Measurements from ENCODE around the gene RAI2. TPM values are rescaled to one million over a fixed set of nuclear protein-coding genes. Genes with fewer than 3 reads are reported as not detected.

RAI2 gene
- total RNA-seq, 1 experiment from 2014 or later: not detected

- DNase-seq (ENCODE audit: low read depth, low spot score): no peak
Observed at GRCh38 chrX:17750436-17750835, 110.7 kb downstream of the RAI2 start.

More at GRCh38 chrX:17750436-17750835, 110.7 kb downstream of the RAI2 start:
- in situ Hi-C loops (cut with HindIII; ENCODE audit: low pct_unique_long_range_greater_than_20kb, low sequenced_read_pairs): no loop called here

Other genes with a start within 250 kb of the RAI2 start
- 5.6 and 6.0 TPM in 2 replicates for gene SCML1, start 123.8 kb downstream of the RAI2 start, total RNA-seq (2014; rRNA removed; shearing (Covaris generic))

Measured in SK-MEL-5 (cell line).